ENCODE data around the gene ADAMTS7.

DNA sequence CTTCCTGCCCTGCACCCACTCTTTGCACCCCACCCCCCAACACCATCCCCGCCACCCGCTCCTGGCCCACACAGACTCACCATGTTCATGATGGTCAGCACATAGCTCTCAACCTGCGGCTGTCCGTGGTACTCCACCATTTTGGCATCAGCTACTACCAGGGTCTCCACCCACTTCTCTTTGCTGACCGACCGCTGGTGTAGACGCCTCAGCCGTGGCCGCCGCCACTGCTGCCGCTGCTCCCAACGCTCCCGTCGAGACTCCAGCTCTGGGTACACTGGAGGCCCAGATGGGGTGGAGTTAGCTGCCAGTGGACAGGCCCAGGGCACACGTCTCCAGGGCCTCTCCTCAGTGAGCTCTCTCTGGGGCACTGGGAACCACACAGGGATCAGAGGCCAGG, 14.8 kb downstream of the ADAMTS7 start:
- TF ChIP-seq, protein P1, sequence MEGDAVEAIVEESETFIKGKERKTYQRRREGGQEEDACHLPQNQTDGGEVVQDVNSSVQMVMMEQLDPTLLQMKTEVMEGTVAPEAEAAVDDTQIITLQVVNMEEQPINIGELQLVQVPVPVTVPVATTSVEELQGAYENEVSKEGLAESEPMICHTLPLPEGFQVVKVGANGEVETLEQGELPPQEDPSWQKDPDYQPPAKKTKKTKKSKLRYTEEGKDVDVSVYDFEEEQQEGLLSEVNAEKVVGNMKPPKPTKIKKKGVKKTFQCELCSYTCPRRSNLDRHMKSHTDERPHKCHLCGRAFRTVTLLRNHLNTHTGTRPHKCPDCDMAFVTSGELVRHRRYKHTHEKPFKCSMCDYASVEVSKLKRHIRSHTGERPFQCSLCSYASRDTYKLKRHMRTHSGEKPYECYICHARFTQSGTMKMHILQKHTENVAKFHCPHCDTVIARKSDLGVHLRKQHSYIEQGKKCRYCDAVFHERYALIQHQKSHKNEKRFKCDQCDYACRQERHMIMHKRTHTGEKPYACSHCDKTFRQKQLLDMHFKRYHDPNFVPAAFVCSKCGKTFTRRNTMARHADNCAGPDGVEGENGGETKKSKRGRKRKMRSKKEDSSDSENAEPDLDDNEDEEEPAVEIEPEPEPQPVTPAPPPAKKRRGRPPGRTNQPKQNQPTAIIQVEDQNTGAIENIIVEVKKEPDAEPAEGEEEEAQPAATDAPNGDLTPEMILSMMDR (conservative IDR thresholded peaks at IDR 0.05 in 1 of 2, IDR thresholded peaks at IDR 0.05 in 1 of 2; ENCODE audit: low read depth in 1 of 2, low read length in 2 of 2): no peak
- no peak for TF ChIP-seq EZH2 (IDR thresholded peaks at IDR 0.05; ENCODE audit: low read length, missing control alignments)

Data from fibroblast of lung (primary cell).